Activated naive CD4-positive, alpha-beta T cell treated with anti-CD3 and anti-CD28 coated beads, Interleukin-2, amount 50 U/mL, for 24 hours (primary cell): Measurements from ENCODE around the gene CYFIP1.

Source experiments
- H3K27ac Mint-ChIP-seq: one replicate; pipeline ENCODE4 v1.8.0; 2021; ENCODE audit warnings: mild to moderate bottlenecking, mixed read lengths
- H3K27me3 Mint-ChIP-seq: one replicate; pipeline ENCODE4 v1.8.0; 2021; ENCODE audit warnings: mixed read lengths
- H3K36me3 Mint-ChIP-seq: one replicate; pipeline ENCODE4 v1.8.0; 2021; ENCODE audit warnings: mixed read lengths
- H3K4me1 Mint-ChIP-seq: one replicate; pipeline ENCODE4 v1.8.0; 2021; ENCODE audit warnings: mixed read lengths
- H3K4me3 Mint-ChIP-seq: one replicate; pipeline ENCODE4 v1.8.0; 2021; ENCODE audit warnings: mild to moderate bottlenecking, mixed read lengths
- H3K9me3 Mint-ChIP-seq: one replicate; pipeline ENCODE4 v1.8.0; 2021; ENCODE audit warnings: mixed read lengths

The CYFIP1 gene

GRCh38 chr15:22958487-22959280 is 21.5 kb downstream of the CYFIP1 start:
- H3K27me3 Mint-ChIP-seq: no peaks in the 10 kb centered on the region
- no peaks in the 10 kb centered on the region for H3K36me3 Mint-ChIP-seq
- no peaks in the 10 kb centered on the region for H3K9me3 Mint-ChIP-seq
- no peak overlapping the region for H3K27ac Mint-ChIP-seq
- H3K4me1 Mint-ChIP-seq: no peaks in the 10 kb centered on the region
- H3K4me3 Mint-ChIP-seq: no peak overlapping the region

GRCh38 chr15:22956978-22957260 is 23.2 kb downstream of the CYFIP1 start:
- Mint-ChIP-seq H3K27ac (no peak overlapping the region), H3K9me3 (no peaks in the 10 kb centered on the region), H3K4me1 (no peaks in the 10 kb centered on the region), H3K36me3 (no peaks in the 10 kb centered on the region), H3K27me3 (no peaks in the 10 kb centered on the region), H3K4me3 (no peak overlapping the region)

GRCh38 chr15:22956257-22956977 is 23.8 kb downstream of the CYFIP1 start:
- no peaks in the 10 kb centered on the region for H3K36me3 Mint-ChIP-seq
- H3K27me3 Mint-ChIP-seq: no peaks in the 10 kb centered on the region
- no peaks in the 10 kb centered on the region for H3K4me1 Mint-ChIP-seq
- H3K27ac Mint-ChIP-seq: no peak overlapping the region
- H3K9me3 Mint-ChIP-seq: no peaks in the 10 kb centered on the region
- no peak overlapping the region for H3K4me3 Mint-ChIP-seq

GRCh38 chr15:22955544-22956119 is 24.5 kb downstream of the CYFIP1 start:
- no peaks in the 10 kb centered on the region for H3K36me3 Mint-ChIP-seq
- no peak overlapping the region for H3K4me3 Mint-ChIP-seq
- no peaks in the 10 kb centered on the region for H3K4me1 Mint-ChIP-seq
- no peak overlapping the region for H3K27ac Mint-ChIP-seq
- H3K27me3 Mint-ChIP-seq: no peaks in the 10 kb centered on the region
- H3K9me3 Mint-ChIP-seq: no peaks in the 10 kb centered on the region

GRCh38 chr15:22954798-22955543 is 25.2 kb downstream of the CYFIP1 start:
- Mint-ChIP-seq H3K27me3 (no peaks in the 10 kb centered on the region), H3K4me3 (no peak overlapping the region), H3K36me3 (no peaks in the 10 kb centered on the region), H3K9me3 (no peaks in the 10 kb centered on the region), H3K27ac (no peak overlapping the region), H3K4me1 (no peaks in the 10 kb centered on the region)

- Mint-ChIP-seq H3K36me3 (no peaks in the 10 kb centered on the region), H3K27ac (no peak overlapping the region), H3K27me3 (no peaks in the 10 kb centered on the region)
Measured at GRCh38 chr15:22954326-22954725, 25.8 kb downstream of the CYFIP1 start.

GRCh38 chr15:22952796-22953579 is 27.2 kb downstream of the CYFIP1 start:
- Mint-ChIP-seq H3K36me3 (no peaks in the 10 kb centered on the region), H3K9me3 (no peaks in the 10 kb centered on the region), H3K27ac (peak overlapping the region; percentile 24), H3K4me3 (no peak overlapping the region), H3K27me3 (peaks cover 6% of the 10 kb centered on the region), H3K4me1 (peaks cover 13% of the 10 kb centered on the region)

More at GRCh38 chr15:22954326-22954725, 25.8 kb downstream of the CYFIP1 start:
- Mint-ChIP-seq H3K9me3 (no peaks in the 10 kb centered on the region), H3K4me3 (no peak overlapping the region), H3K4me1 (peaks cover under 1% of the 10 kb centered on the region)

- Mint-ChIP-seq H3K4me1 (peaks cover 13% of the 10 kb centered on the region), H3K9me3 (no peaks in the 10 kb centered on the region), H3K36me3 (no peaks in the 10 kb centered on the region), H3K27ac (no peak overlapping the region), H3K4me3 (no peak overlapping the region), H3K27me3 (peaks cover 7% of the 10 kb centered on the region)
Measured at GRCh38 chr15:22951381-22952280, 28.5 kb downstream of the CYFIP1 start.

GRCh38 chr15:22951031-22951380 is 29.2 kb downstream of the CYFIP1 start:
- no peaks in the 10 kb centered on the region for H3K9me3 Mint-ChIP-seq
- no peak overlapping the region for H3K27ac Mint-ChIP-seq
- peaks cover 7% of the 10 kb centered on the region for H3K27me3 Mint-ChIP-seq
- H3K36me3 Mint-ChIP-seq: no peaks in the 10 kb centered on the region
- no peak overlapping the region for H3K4me3 Mint-ChIP-seq
- peaks cover 13% of the 10 kb centered on the region for H3K4me1 Mint-ChIP-seq

- H3K36me3 Mint-ChIP-seq: no peaks in the 10 kb centered on the region
- no peak overlapping the region for H3K4me3 Mint-ChIP-seq
- H3K27me3 Mint-ChIP-seq: peaks cover 7% of the 10 kb centered on the region
- no peaks in the 10 kb centered on the region for H3K9me3 Mint-ChIP-seq
- peaks cover 13% of the 10 kb centered on the region for H3K4me1 Mint-ChIP-seq
- no peak overlapping the region for H3K27ac Mint-ChIP-seq
Measured at GRCh38 chr15:22950256-22950990, 29.7 kb downstream of the CYFIP1 start.

GRCh38 chr15:22949074-22949547 is 31.1 kb downstream of the CYFIP1 start:
- H3K27ac Mint-ChIP-seq: no peak overlapping the region
- no peaks in the 10 kb centered on the region for H3K9me3 Mint-ChIP-seq
- peaks cover 13% of the 10 kb centered on the region for H3K4me1 Mint-ChIP-seq
- H3K36me3 Mint-ChIP-seq: no peaks in the 10 kb centered on the region
- peak overlapping the region; percentile 61 for H3K4me3 Mint-ChIP-seq
- peaks cover 7% of the 10 kb centered on the region for H3K27me3 Mint-ChIP-seq

- Mint-ChIP-seq H3K27ac (no peak overlapping the region), H3K27me3 (peaks cover 7% of the 10 kb centered on the region), H3K9me3 (no peaks in the 10 kb centered on the region), H3K4me1 (peaks cover 13% of the 10 kb centered on the region), H3K36me3 (no peaks in the 10 kb centered on the region), H3K4me3 (no peak overlapping the region)
Measured at GRCh38 chr15:22948056-22948455, 32.1 kb downstream of the CYFIP1 start.

GRCh38 chr15:22947101-22948000 is 32.8 kb downstream of the CYFIP1 start:
- Mint-ChIP-seq H3K36me3 (no peaks in the 10 kb centered on the region), H3K4me3 (no peak overlapping the region), H3K9me3 (no peaks in the 10 kb centered on the region), H3K27ac (no peak overlapping the region), H3K4me1 (peaks cover 13% of the 10 kb centered on the region), H3K27me3 (peaks cover 7% of the 10 kb centered on the region)
